DMS 273 (cell line): Measurements from ENCODE around the gene PLPPR4.

Source experiments
- DNase-seq: peaks from one replicate; lab custom pipeline; 2025; ENCODE audit not compliant: unreplicated experiment; lab: John Stamatoyannopoulos, UW

PLPPR4 gene

GRCh38 chr1:99334991-99335390 is 70.7 kb downstream of the PLPPR4 start:
- DNase-seq, result no peak

GRCh38 chr1:99347041-99347684 is 82.9 kb downstream of the PLPPR4 start:
- no peak for DNase-seq

DNA sequence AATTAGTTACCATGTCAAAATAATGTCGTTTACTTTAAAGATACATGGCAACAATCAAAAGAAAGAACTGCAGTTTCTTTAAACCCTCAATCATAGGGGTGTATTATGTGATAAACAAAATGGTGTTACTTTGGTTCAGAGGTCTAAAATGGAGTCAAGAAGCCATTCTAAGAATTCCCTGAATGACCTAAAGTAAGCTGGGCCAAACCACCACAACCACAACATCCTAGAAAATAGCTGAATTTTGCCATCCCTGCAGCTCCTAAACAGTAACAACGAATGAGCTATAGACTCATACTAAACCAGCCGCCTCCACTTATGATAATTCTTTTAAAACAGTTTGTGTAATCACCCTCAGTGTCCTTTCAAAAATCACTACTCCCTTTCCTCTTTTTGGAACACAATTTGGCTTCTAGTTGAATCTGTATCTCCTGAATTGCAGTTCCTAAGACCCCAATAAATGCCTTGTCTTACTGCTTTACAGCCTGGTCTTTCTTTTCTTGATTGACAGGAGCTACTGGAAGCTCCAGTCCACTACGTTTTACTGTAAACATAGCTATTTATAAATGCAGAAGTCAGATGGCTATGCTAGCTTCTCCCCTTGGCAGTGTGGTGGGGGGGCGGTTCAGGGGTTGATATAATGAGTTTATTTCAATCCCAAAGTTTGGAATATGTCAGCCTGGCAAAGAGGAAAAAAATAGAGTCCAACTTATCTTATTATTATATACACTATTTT is 84.3 kb downstream of the PLPPR4 start:
- DNase-seq, result peak; percentile 17

- DNase-seq, result no peak
Observed at GRCh38 chr1:99352821-99353220, 88.5 kb downstream of the PLPPR4 start.

- DNase-seq, result no peak
Observed at GRCh38 chr1:99358770-99359169, 94.5 kb downstream of the PLPPR4 start.
